NCI-H510A (cell line): ENCODE measurements around the gene PRAMEF1.
"Not testable (repeated sequence)": the region's sequence is repeated elsewhere in the genome, so short reads cannot be mapped to it uniquely, and the experiment has no call there.

Source experiments
- DNase-seq: peaks from one replicate; lab custom pipeline; 2025; lab: John Stamatoyannopoulos, UW

The PRAMEF1 gene

GRCh38 chr1:12791097-12791496, at the start of gene PRAMEF1:
TSS of gene PRAMEF1 (plus strand) at chr1:12791397. CDS start at chr1:12793228, 1,831 bp downstream.
- not testable (repeated sequence) for DNase-seq

DNA sequence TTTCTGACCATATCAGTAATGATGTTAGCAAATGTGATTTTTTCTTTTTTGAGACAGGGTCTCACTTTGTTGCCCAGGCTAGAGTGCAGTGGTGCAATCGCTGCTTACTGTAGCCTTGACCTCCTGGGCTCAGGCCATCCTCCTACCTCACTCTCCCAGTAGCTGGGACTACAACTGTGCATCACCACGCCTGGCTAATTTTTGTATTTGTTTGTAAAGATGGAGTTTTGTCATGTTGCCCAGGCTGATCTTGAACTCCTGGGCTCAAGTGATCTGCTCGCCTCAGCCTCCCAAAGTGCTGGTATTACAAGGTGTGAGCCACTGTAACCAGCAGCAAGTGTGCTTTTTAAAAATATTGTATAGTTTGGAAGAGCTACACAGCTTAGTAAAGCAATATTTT, 49.3 kb upstream of the PRAMEF1 start:
- DNase-seq = no peak

DNA sequence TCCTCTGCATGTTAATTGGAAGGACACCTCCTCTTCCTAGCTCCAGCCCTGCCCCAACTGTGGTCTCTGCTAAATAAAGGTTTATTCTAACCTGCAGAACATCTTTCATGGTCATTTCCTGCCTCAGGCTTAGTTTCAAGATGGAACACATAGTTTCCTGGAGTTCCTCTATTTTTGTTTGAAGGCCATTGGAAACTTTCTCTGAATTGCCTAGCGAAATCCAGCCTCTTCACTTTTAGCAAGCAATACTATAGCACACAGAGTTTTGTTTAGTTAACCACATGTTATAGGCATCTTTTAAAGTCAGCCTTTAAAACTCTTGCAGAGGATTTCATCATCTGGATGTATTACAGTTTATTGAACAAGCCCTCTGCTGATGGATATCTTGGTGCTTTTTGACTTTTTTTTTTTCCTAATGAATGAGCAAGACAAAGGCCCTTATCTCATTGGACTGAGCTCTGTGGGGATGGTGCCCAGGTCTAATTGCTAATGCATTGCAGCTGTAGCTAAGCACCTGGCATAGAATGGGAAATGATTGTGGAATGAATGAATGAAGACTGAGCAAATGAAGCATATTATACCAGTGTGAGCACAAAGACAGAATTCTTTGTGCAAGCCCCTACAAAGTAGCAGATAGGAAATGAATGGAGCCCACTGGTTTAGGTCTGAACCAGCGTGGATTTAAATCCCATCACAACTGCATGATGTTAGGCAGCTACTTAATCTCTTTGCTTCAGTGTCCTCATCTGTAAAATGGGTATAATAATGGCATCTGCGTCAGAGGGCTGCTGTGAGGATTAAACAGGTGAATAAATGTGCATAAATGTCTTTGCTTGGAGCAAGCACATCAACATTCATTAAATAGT, 45.8 kb upstream of the PRAMEF1 start:
- DNase-seq = no peak

DNA sequence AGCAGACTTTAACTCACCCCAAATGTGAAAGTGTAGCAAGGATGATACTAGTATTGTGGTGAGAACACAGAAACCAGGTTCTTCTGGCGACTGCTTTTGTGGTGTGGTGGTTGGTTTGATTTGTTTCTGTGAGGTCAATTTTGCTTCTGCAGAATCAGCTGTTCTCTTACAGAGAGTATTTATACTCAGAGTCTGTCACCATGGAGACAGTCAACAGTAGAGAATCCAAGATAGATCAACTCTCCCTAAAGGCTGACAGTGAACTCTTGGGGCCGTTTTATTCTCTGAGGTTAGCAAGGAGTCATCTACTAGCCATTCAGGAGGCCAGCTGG, 45.2 kb upstream of the PRAMEF1 start, which contains the start of gene CFAP107:
CFAP107 (plus strand) TSS at position 209 of the 332 bp plus-strand sequence. CDS start 231 bp downstream, outside the sequence.
- DNase-seq = no peak

- DNase-seq = no peak
These were observed 42.3 kb upstream of the PRAMEF1 start for GRCh38 chr1:12748778-12749355.

DNA sequence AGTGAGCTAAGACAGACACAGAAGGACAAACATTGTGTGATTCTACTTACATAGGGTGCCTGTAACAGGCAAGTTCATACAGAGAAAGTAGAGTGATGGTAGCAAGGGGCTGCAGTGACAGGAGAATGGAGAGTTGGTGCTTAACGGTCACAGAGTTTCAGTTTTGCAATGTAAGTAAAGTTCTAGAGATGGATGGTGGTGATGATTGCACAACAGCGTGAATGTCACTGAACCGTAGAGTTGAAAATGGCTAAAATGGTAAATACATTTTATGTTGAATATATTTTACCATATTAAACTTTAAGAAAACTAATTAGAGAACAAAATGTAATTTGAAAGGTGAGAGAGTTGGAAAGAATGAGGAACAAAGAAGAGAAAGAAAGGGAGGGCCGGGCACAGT, 36.5 kb upstream of the PRAMEF1 start:
- no peak for DNase-seq

- no peak for DNase-seq
These were observed 34.9 kb upstream of the PRAMEF1 start for GRCh38 chr1:12756273-12756672.

GRCh38 chr1:12756768-12757413, 34.3 kb upstream of the PRAMEF1 start:
- no peak for DNase-seq

DNA sequence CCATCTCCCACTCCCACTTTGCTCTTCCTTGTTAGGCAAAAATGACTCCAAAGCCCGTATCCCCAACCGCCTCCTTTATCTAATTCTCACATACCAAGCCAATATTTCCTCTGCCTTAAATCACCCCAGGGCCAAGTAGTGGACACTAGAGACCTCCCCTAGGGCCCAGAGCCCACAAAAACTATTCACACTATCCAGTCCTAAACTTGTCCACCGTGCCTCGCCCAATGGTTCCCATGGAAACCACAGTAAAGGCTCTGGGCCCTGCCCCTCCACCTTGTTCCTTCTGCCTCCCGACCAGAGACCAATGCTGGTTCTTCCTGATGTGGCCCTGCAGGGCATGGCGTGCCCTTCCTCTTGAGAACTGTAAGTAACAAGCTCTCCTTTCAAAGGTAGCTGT, 33.4 kb upstream of the PRAMEF1 start:
- no peak for DNase-seq

GRCh38 chr1:12760256-12760795, 30.9 kb upstream of the PRAMEF1 start:
- no peak for DNase-seq

DNA sequence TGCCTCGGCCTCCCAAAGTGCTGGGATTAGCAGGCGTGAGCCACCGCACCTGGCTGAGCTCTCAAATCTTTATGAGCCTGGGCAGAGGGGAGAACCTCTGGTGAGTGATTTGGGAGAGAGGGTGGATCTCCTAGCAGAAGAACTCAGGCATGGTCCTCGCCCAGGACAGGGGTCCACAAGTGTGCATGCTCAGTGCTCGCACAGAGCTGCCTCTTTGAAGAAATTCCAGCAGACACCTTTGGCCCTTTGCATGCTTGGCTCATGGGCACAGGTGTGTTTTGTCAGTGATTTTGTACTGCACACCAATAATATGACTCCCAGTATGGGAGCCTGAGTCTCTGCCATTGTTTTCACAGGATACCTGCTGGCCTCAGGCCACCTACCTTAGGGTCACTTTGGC, 29.4 kb upstream of the PRAMEF1 start:
- DNase-seq = no peak

- DNase-seq = no peak
These were observed 28.4 kb upstream of the PRAMEF1 start for GRCh38 chr1:12762766-12763165.

DNA sequence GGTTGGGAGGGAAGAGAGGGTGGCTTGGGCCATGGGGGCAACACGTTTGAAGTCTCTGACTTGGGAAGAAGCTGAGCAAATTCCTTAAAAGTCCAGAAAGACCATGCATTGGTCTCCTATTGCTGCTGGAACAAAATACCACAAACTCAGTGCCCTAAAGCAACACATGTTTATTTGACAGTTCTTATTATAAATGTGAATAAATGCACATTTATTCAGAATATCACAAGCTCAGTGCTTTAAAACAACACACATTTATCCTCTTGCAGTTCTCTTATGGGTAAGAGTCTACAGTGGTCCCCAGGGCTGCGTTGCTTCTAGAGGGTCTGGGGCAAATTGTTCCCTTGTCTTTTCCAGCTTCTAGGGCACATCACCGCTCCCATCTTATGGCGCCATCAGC, 27.7 kb upstream of the PRAMEF1 start:
- DNase-seq = no peak

- no peak for DNase-seq
These were observed 27.2 kb upstream of the PRAMEF1 start for GRCh38 chr1:12764016-12764415.

DNA sequence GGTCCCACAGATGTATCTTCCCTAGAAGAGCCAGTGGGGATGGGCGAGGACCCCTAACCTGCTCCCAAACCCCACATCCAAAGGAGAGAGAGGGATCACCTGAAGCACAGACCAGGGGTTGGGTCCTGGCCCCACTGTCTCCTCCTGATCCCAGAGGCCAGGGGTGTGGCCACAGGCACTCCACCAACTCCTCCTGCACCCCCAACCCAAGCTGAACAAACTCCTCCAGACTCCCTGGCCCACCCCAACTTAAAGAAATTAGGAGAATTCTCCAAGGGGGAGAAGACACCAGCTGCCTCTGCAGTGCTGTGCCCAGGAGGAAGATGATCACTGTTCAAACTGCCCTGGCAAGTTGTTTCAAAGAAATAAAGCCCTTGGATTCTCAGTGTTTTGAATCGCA, 22.2 kb upstream of the PRAMEF1 start:
- DNase-seq = no peak

GRCh38 chr1:12769976-12770505, 21.2 kb upstream of the PRAMEF1 start:
- DNase-seq = no peak

DNA sequence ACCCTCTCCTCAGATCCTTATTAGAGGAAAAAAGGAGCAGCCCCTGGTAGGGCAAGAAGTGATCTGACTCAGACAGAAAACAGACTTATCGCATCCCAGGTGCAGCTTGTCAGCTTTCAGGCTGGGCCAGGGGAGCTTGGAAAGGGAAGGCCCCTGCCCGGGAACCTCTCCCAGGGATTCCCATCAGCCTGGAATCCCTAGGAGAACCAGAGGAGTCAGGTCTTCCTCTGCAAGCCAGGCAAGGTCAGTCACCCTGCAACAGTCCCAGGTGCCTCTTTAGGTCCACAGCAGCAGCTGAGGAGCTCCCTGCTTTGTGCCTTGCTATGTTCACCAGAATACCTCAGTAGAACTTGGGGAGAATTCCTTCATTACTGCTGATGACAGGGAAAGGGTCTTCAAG, 20.6 kb upstream of the PRAMEF1 start:
- DNase-seq = no peak

GRCh38 chr1:12771186-12771585, 20.0 kb upstream of the PRAMEF1 start:
- DNase-seq = no peak

DNA sequence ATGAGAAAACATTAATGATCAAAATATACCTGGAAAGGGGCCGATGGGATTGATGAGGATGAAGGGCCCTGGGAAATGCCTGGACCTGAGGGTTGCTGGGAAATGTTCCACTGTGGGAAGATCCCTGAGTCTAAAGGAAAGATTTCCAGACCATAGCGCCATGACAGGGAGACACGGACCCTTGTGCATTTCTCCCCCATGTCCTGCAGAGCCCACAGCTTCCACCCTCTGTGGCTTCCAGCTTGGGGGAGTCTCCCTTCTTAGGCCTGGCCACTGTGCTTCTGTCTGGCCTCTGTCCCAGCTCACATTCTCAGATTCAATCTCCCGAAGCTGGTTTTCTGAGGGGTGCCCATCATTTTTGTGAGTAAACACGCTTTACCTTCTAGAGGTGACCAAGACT, 18.7 kb upstream of the PRAMEF1 start:
- DNase-seq = no peak

DNA sequence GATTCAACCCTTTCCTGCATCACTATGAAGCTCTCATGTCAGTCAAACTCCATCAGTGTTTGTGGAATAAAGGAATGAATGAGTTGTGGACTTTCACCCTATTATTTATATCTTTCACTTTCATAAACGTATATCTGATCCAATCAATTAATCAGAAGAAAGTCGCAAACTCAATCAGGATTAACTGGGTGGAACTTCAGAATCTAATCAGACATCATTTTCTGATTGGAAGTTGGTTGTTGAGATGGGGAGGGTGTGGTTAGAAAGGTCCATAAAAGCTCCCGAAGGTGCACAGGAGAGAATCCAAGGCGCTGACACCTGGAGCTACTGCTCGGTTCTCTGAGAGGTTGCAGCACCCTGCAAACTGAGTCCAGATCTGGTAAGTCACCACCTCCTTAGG, 17.8 kb upstream of the PRAMEF1 start, which contains the start of gene PRAMEF12:
PRAMEF12 (plus strand) TSS at position 301 of the 400 bp plus-strand sequence. CDS start 1,130 bp downstream, outside the sequence.
- DNase-seq = no peak

GRCh38 chr1:12774801-12775345, 16.3 kb upstream of the PRAMEF1 start:
- no peak for DNase-seq

- DNase-seq = no peak
These were observed 15.8 kb upstream of the PRAMEF1 start for GRCh38 chr1:12775443-12775842.
